K562 (cell line): ENCODE data around the gene NET1. TPM values are rescaled to one million over a fixed set of nuclear protein-coding genes. Genes with fewer than 3 reads are reported as not detected.
A peak's percentile ranks its signal among the peaks of the same experiment; 100 is the strongest.

Experiments
- BDP1 ChIP-seq: IDR thresholded peaks from 3 replicates; pipeline ENCODE4 v1.6.1; 2011; ENCODE audit not compliant: insufficient read length, insufficient read depth
- MECOM ChIP-seq: fragments of 250-450 bp; sonication (Bioruptor Pico); IDR thresholded peaks from 2 replicates; pipeline ENCODE4 v1.8.0; 2022; ENCODE audit warnings: inconsistent platforms
- POLR2H ChIP-seq: IDR thresholded peaks from 2 replicates; pipeline ENCODE4 v1.6.1; 2016; ENCODE audit warnings: missing genetic modification characterization, low read depth, mild to moderate bottlenecking, control low read depth, missing compliant biosample characterization, moderate library complexity
- ZBTB7A ChIP-seq: IDR thresholded peaks from 2 replicates; pipeline ENCODE4 v1.6.1; 2011; ENCODE audit warnings: low read depth, mild to moderate bottlenecking, low read length, moderate library complexity, borderline replicate concordance; ENCODE audit not compliant: control insufficient read depth
- polyA plus RNA-seq, 8 experiments: library from polyadenylated mRNA; depleted of rRNA in 4 of 8; stranded (reverse) in 5 of 8; unstranded in 3 of 8; fragments of >200 nt; fragmentation: Nextera tagmentation in 2 of 8; fragmentation: Illumina TruSeq in 1 of 8; extraction: Ambion mirVana in 2 of 8; extraction: Trizol in 1 of 8; gene quantifications; 2 replicates each; pipeline versions ENCODE4 v1.2.1 to v1.2.3, GENCODE V29; 2011 to 2014; ENCODE audit warnings: inconsistent platforms in 1 of 8, missing spikeins in 1 of 8
- total RNA-seq, 7 experiments: library from RNA; depleted of rRNA in 6 of 7; stranded (reverse); fragments of >200 nt in 6 of 7; fragmentation: Illumina TruSeq in 2 of 7; extraction: Trizol in 2 of 7; gene quantifications; 2 replicates each; pipeline versions ENCODE4 v1.2.1 to v1.2.3, GENCODE V29; 2011 to 2021; ENCODE audit warnings: low replicate concordance in 1 of 7
- TF ChIP-seq, protein P1 (sequence below): fragments of 450-650 bp; formaldehyde crosslinking; IDR thresholded peaks from 2 replicates; pipeline ENCODE4 v1.4.0; 2022; ENCODE audit warnings: missing genetic modification characterization
- TF ChIP-seq, protein P2 (sequence below), 2 experiments: fragments of 200-800 bp in 1 of 2; sonication (Bioruptor generic) in 1 of 2; sonication (generic) in 1 of 2; formaldehyde crosslinking in 1 of 2; IDR thresholded peaks in 1 of 2; conservative IDR thresholded peaks in 1 of 2; 2 replicates each; pipeline versions ENCODE4 v1.5.0 to v1.6.1; 2016 to 2020; ENCODE audit warnings: missing compliant biosample characterization in 1 of 2, missing genetic modification characterization in 1 of 2, missing genetic modification reagents in 1 of 2
- TF ChIP-seq, protein P3 (sequence below): sonication (generic); formaldehyde crosslinking; IDR thresholded peaks from 2 replicates; pipeline ENCODE4 v1.8.0; 2023; ENCODE audit warnings: mild to moderate bottlenecking, missing genetic modification reagents

The NET1 gene
- total and polyA plus RNA-seq, 9 of the 15 experiments (the other 6 are each of a cell fraction or from before 2014, with no cell fraction given) = 47.4 to 258 (median 106) TPM

DNA sequence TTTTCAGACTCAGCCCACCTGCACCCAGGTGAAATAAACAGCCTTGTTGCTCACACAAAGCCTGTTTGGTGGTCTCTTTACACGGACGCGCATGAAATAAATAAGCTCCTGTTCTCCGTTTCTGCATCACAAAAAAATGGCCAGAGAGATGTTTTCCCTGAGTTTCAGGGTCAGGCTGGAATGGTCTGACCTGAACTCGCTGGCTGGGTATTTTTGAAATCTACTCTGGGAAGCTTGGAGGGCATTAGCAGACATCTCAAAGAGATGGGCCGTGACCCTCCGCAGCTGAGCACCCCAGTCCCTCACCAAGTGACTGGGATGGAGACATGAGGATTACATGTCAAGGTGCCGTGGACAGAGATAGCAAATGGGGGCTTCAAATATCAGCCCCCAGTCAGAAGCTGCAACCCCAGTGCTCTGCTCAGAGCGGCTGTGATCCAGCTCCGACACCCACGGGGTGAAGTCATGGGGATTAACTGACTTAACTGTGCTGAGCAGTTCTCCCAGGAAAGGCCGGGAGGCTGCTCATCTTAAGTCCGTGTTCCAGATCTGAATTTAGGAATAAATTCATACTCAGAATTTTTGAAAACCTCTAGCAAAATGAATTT, 64.7 kb downstream of the NET1 start (continued):
- TF ChIP-seq, protein P1, sequence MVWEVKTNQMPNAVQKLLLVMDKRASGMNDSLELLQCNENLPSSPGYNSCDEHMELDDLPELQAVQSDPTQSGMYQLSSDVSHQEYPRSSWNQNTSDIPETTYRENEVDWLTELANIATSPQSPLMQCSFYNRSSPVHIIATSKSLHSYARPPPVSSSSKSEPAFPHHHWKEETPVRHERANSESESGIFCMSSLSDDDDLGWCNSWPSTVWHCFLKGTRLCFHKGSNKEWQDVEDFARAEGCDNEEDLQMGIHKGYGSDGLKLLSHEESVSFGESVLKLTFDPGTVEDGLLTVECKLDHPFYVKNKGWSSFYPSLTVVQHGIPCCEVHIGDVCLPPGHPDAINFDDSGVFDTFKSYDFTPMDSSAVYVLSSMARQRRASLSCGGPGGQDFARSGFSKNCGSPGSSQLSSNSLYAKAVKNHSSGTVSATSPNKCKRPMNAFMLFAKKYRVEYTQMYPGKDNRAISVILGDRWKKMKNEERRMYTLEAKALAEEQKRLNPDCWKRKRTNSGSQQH (CRISPR knock-in tag) = no peak
- TF ChIP-seq MECOM (CRISPR knock-in tag) = 0 out of 2 replicates have a peak, but pooled peaks have one; percentile 26
- TF ChIP-seq POLR2H (tag) = peak; percentile 30; the same call in 1 of the 2 replicates
- TF ChIP-seq, protein P2, sequence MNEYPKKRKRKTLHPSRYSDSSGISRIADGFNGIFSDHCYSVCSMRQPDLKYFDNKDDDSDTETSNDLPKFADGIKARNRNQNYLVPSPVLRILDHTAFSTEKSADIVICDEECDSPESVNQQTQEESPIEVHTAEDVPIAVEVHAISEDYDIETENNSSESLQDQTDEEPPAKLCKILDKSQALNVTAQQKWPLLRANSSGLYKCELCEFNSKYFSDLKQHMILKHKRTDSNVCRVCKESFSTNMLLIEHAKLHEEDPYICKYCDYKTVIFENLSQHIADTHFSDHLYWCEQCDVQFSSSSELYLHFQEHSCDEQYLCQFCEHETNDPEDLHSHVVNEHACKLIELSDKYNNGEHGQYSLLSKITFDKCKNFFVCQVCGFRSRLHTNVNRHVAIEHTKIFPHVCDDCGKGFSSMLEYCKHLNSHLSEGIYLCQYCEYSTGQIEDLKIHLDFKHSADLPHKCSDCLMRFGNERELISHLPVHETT (CRISPR knock-in tag; conservative IDR thresholded peaks at IDR 0.05 in 1 of 2, IDR thresholded peaks at IDR 0.05 in 1 of 2) = no peak
- TF ChIP-seq, protein P3, sequence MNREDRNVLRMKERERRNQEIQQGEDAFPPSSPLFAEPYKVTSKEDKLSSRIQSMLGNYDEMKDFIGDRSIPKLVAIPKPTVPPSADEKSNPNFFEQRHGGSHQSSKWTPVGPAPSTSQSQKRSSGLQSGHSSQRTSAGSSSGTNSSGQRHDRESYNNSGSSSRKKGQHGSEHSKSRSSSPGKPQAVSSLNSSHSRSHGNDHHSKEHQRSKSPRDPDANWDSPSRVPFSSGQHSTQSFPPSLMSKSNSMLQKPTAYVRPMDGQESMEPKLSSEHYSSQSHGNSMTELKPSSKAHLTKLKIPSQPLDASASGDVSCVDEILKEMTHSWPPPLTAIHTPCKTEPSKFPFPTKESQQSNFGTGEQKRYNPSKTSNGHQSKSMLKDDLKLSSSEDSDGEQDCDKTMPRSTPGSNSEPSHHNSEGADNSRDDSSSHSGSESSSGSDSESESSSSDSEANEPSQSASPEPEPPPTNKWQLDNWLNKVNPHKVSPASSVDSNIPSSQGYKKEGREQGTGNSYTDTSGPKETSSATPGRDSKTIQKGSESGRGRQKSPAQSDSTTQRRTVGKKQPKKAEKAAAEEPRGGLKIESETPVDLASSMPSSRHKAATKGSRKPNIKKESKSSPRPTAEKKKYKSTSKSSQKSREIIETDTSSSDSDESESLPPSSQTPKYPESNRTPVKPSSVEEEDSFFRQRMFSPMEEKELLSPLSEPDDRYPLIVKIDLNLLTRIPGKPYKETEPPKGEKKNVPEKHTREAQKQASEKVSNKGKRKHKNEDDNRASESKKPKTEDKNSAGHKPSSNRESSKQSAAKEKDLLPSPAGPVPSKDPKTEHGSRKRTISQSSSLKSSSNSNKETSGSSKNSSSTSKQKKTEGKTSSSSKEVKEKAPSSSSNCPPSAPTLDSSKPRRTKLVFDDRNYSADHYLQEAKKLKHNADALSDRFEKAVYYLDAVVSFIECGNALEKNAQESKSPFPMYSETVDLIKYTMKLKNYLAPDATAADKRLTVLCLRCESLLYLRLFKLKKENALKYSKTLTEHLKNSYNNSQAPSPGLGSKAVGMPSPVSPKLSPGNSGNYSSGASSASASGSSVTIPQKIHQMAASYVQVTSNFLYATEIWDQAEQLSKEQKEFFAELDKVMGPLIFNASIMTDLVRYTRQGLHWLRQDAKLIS (CRISPR knock-in tag) = peak; percentile 8; the same call in 1 of the 2 replicates
- no peak for TF ChIP-seq BDP1
- peak; percentile 43; the same call in 1 of the 2 replicates for TF ChIP-seq ZBTB7A
